K562 treated with DMSO at 1 percent for 12 hours (cell line): ENCODE results near the gene GLMN. TPM values are rescaled to one million over a fixed set of nuclear protein-coding genes. Genes with fewer than 3 reads are reported as not detected.

ENCODE experiments used
- total RNA-seq: library from RNA; unstranded; fragments of 300-600 nt; gene quantifications from 2 replicates; pipeline ENCODE4 v1.2.3, GENCODE V29; 2022; ENCODE audit not compliant: insufficient read depth

Gene GLMN, protein sequence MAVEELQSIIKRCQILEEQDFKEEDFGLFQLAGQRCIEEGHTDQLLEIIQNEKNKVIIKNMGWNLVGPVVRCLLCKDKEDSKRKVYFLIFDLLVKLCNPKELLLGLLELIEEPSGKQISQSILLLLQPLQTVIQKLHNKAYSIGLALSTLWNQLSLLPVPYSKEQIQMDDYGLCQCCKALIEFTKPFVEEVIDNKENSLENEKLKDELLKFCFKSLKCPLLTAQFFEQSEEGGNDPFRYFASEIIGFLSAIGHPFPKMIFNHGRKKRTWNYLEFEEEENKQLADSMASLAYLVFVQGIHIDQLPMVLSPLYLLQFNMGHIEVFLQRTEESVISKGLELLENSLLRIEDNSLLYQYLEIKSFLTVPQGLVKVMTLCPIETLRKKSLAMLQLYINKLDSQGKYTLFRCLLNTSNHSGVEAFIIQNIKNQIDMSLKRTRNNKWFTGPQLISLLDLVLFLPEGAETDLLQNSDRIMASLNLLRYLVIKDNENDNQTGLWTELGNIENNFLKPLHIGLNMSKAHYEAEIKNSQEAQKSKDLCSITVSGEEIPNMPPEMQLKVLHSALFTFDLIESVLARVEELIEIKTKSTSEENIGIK
- total RNA-seq, result 4.7 and 14.4 TPM in 2 replicates

DNA sequence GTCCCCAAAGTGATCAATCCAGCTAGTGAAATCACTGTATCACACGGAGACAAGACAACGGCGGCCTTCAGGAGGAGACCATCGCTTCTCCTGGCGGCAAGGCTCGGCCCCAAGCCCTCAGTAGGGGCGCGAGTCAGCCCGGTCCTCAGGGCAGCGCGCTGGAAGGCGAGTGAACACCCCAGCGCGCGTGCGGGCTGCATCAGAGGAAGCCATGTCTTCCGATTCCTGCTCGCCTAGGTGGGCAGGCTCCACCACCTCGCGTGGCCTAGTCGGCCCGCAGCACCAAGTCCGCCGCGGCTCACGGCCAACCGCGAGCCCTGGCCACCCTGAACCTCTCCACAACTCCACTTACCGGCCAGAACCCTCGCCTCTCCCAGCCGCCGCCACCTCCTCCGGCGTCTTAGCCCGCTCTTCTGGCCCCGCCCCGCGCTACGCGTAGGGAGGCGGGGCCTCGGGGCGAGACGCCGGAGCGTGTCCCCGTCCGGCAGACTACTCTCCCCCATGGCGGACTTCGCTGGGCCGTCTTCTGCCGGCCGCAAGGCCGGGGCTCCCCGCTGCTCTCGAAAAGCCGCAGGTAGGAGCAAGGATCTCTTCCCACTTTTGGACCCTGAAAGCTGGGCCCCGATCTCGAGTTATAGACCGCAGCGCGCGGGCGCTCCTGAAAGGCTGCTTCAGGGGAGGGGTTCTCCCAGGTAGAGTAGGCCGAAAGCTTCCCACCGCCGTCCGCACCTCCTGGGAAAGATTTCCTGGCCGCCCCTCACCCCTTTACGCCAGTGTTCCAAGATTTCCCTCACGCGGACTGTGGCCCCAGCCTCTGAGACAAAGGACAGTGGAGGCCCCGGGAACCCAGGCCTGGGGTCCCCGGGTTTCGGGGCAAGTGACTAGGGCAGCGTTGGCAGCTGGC lies at the start of gene GLMN, which contains the start of gene RPAP2:
Gene GLMN, minus strand, starts transcription at position 415 of the 904 bp plus-strand sequence. CDS start 988 bp downstream, outside the sequence.
Gene RPAP2, plus strand, starts transcription at position 487 of the 904 bp plus-strand sequence. Its CDS starts 15 bp downstream, at position 502.

DNA sequence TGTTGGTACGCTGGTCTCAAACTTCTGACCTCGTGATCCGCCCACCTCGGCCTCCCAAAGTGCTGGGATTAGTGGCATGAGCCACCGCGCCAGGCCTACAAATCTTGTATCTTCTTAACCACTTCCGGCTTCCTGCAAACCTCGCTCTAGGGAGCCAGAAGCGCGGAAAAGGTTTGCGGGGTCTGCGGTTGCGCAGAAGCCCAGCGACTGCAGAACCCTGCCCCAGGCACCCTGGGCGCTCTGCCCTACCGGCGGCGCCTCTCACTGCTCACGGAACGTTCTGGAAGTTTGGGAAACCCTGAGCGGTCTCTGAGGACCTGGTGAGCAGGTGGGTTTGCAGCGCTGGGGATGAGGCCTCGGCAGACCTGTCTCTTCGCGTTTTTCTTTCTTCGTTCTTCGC lies 81.1 kb downstream of the GLMN start, which contains the start of gene C1orf146:
Gene C1orf146, plus strand, starts transcription at position 195 of the 400 bp plus-strand sequence. CDS start 13,506 bp downstream, outside the sequence.

Other genes starting within 250 kb of the GLMN start
- not detected in 2 replicates for gene SETSIP, start 223.6 kb downstream of the GLMN start, total RNA-seq
- gene BTBD8, start 218.6 kb downstream of the GLMN start, total RNA-seq, result 0.70 and 2.6 TPM in 2 replicates
- gene C1orf146, start 81.1 kb downstream of the GLMN start, total RNA-seq, result not detected in 2 replicates
- 6.2 and 14.2 TPM in 2 replicates for gene RPAP2, start 72 bp upstream of the GLMN start, total RNA-seq
- 1.3 and 7.5 TPM in 2 replicates for gene GFI1, start 187.9 kb upstream of the GLMN start, total RNA-seq